SU-DHL-6 (cell line): ENCODE measurements around the gene MEF2D.

Source experiments
- H2AFZ ChIP-seq: fragments of 200-600 bp; sonication (generic); 2 replicates; pipeline ENCODE4 v1.6.1; 2014; ENCODE audit warnings: low read depth, mild to moderate bottlenecking, moderate library complexity, mixed read lengths, antibody characterized with exemption, low read length; ENCODE audit not compliant: severe bottlenecking
- H3F3A ChIP-seq: fragments of 200-600 bp; shearing (Covaris generic); 2 replicates; pipeline ENCODE4 v1.6.0; 2016; ENCODE audit warnings: antibody characterized with exemption, mild to moderate bottlenecking; ENCODE audit not compliant: insufficient read depth
- H3K27ac ChIP-seq: fragments of 200-600 bp; sonication (generic); 2 replicates; pipeline ENCODE4 v1.5.1; 2016; ENCODE audit warnings: low read depth, mild to moderate bottlenecking, low read length, moderate library complexity, mixed read lengths
- H3K27me3 ChIP-seq: fragments of 200-600 bp; sonication (generic), shearing (Covaris generic); 2 replicates; pipeline ENCODE4 v1.6.0; 2014; ENCODE audit warnings: mild to moderate bottlenecking, low read length
- H3K36me3 ChIP-seq: fragments of 200-600 bp; sonication (generic); 2 replicates; pipeline ENCODE4 v1.6.1; 2014; ENCODE audit warnings: mild to moderate bottlenecking, low read length, mixed read lengths
- H3K4me2 ChIP-seq: fragments of 300-600, 200-600 bp; shearing (Covaris generic), sonication (generic); 2 replicates; pipeline ENCODE4 v1.6.0; 2014; ENCODE audit warnings: low read length, low read depth, mild to moderate bottlenecking; ENCODE audit not compliant: poor library complexity, severe bottlenecking
- H3K4me3 ChIP-seq: fragments of 200-600 bp; sonication (generic); 2 replicates; pipeline ENCODE4 v1.5.1; 2014; ENCODE audit warnings: antibody characterized with exemption, low read length, mild to moderate bottlenecking, mixed read lengths; ENCODE audit not compliant: insufficient read depth, poor library complexity, severe bottlenecking
- H3K79me2 ChIP-seq: fragments of 200-600 bp; sonication (generic); 2 replicates; pipeline ENCODE4 v1.6.1; 2014; ENCODE audit warnings: mild to moderate bottlenecking, low read length, moderate library complexity; ENCODE audit not compliant: insufficient read depth
- H3K9ac ChIP-seq: fragments of 200-600 bp; sonication (generic); 2 replicates; pipeline ENCODE4 v1.7.0; 2014; ENCODE audit warnings: mild to moderate bottlenecking, low read length
- H3K9me2 ChIP-seq: fragments of 200-600 bp; sonication (generic); replicated peaks from 2 replicates; pipeline ENCODE4 v1.6.1; 2014; ENCODE audit warnings: low read length; ENCODE audit not compliant: insufficient read depth
- H3K9me3 ChIP-seq: fragments of 200-600 bp; sonication (generic); 2 replicates; pipeline ENCODE4 v1.6.1; 2014; ENCODE audit warnings: low read length, mixed read lengths; ENCODE audit not compliant: insufficient read depth
- H4K20me1 ChIP-seq: fragments of 200-600 bp; sonication (generic); 2 replicates; pipeline ENCODE4 v1.6.1; 2014; ENCODE audit warnings: low read depth, mild to moderate bottlenecking, antibody characterized with exemption, low read length, moderate library complexity, mixed read lengths
- EZH2phosphoT487 ChIP-seq: fragments of 200-600 bp; sonication (generic), shearing (Covaris generic); conservative IDR thresholded peaks from 2 replicates; pipeline ENCODE4 v1.6.1; 2018; ENCODE audit warnings: mild to moderate bottlenecking, antibody characterized with exemption, low read length, moderate library complexity, mixed read lengths
- TF ChIP-seq, protein P1 (sequence below): fragments of 200-600 bp; sonication (generic); IDR thresholded peaks from one replicate; pipeline ENCODE4 v1.5.1; 2017; ENCODE audit warnings: antibody characterized with exemption, mild to moderate bottlenecking, low read length, moderate library complexity; ENCODE audit not compliant: insufficient read depth, poor library complexity, severe bottlenecking

MEF2D gene

DNA sequence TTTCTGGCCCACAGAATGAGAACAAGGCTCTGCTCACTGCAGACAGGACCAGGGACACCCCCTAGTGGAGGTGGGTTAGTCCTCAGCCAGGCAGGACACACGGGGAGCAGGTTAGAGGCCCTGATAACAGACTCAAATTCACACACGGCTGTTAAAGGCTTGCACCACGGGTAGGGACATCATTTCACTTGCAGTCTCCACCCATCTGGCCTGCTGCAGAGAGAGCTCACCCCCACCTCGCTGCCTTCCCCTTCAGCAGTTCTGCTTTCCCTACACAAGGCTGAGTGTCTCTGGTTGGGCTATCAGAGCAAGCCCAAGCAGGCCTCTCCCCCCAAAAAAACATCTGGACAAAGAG lies 20.6 kb downstream of the MEF2D start:
- peaks cover 14% of the 10 kb centered on the region for H3F3A ChIP-seq
- H3K27ac ChIP-seq = no peak overlapping the region; the same call in 1 of the 2 replicates
- H3K9ac ChIP-seq = no peak overlapping the region
- no peak for TF ChIP-seq EZH2phosphoT487
- TF ChIP-seq, protein P1, sequence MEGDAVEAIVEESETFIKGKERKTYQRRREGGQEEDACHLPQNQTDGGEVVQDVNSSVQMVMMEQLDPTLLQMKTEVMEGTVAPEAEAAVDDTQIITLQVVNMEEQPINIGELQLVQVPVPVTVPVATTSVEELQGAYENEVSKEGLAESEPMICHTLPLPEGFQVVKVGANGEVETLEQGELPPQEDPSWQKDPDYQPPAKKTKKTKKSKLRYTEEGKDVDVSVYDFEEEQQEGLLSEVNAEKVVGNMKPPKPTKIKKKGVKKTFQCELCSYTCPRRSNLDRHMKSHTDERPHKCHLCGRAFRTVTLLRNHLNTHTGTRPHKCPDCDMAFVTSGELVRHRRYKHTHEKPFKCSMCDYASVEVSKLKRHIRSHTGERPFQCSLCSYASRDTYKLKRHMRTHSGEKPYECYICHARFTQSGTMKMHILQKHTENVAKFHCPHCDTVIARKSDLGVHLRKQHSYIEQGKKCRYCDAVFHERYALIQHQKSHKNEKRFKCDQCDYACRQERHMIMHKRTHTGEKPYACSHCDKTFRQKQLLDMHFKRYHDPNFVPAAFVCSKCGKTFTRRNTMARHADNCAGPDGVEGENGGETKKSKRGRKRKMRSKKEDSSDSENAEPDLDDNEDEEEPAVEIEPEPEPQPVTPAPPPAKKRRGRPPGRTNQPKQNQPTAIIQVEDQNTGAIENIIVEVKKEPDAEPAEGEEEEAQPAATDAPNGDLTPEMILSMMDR = no peak
- H3K36me3 ChIP-seq = no peaks in the 10 kb centered on the region; the same call in 1 of the 2 replicates
- H3K79me2 ChIP-seq = peaks cover 16% of the 10 kb centered on the region
- no peaks in the 10 kb centered on the region for H3K27me3 ChIP-seq
- no peak overlapping the region for H3K4me3 ChIP-seq
- no peak overlapping the region for H2AFZ ChIP-seq
- H3K4me2 ChIP-seq = no peak overlapping the region
- H4K20me1 ChIP-seq = no peaks in the 10 kb centered on the region
- H3K9me3 ChIP-seq = no peaks in the 10 kb centered on the region
- H3K9me2 ChIP-seq = no peaks in the 10 kb centered on the region

- Histone ChIP-seq H3K4me2 (no peak overlapping the region), H3K9ac (no peak overlapping the region), H3K36me3 (no peaks in the 10 kb centered on the region; the same call in 1 of the 2 replicates), H4K20me1 (no peaks in the 10 kb centered on the region), H3K27ac (no peak overlapping the region), H3K4me3 (no peak overlapping the region), H3K27me3 (no peaks in the 10 kb centered on the region), H3K9me3 (no peaks in the 10 kb centered on the region), H2AFZ (no peak overlapping the region), H3F3A (peaks cover 14% of the 10 kb centered on the region), H3K9me2 (no peaks in the 10 kb centered on the region), H3K79me2 (peaks cover 9% of the 10 kb centered on the region; the same call in 1 of the 2 replicates)
- TF ChIP-seq, protein P1 = no peak
- no peak for TF ChIP-seq EZH2phosphoT487
Measured at GRCh38 chr1:156479093-156480015, 21.2 kb downstream of the MEF2D start.

DNA sequence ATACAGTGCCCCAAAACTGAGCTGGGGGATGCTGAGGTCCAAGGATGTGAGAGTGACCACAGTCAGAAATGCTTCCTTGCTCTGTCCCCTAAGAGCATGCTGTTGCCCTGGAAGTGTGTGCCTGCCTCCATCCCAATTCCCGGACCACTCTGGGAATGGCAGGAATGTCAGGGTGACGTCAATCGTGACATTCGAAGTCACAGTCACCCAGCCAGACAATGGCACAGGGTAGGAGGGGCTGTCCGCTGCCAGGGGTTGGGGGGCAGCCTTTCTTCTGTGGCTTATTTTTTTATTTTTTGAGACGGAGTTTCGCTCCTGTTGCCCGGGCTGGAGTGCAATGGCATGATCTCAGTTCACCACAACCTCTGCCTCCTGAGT lies 22.3 kb downstream of the MEF2D start:
- Histone ChIP-seq H3K9ac (no peak overlapping the region), H3K79me2 (no peaks in the 10 kb centered on the region), H3K27ac (no peak overlapping the region), H3K4me2 (no peak overlapping the region), H3F3A (peaks cover 14% of the 10 kb centered on the region), H3K4me3 (no peak overlapping the region), H4K20me1 (no peaks in the 10 kb centered on the region), H3K9me3 (no peaks in the 10 kb centered on the region), H2AFZ (no peak overlapping the region), H3K27me3 (no peaks in the 10 kb centered on the region), H3K9me2 (no peaks in the 10 kb centered on the region), H3K36me3 (peaks cover 3% of the 10 kb centered on the region; the same call in 1 of the 2 replicates)
- TF ChIP-seq, protein P1 = no peak
- TF ChIP-seq EZH2phosphoT487 = no peak
